PC-9 (cell line): ENCODE measurements around the gene GFAP. TPM values are rescaled to one million over a fixed set of nuclear protein-coding genes. Genes with fewer than 3 reads are reported as not detected.

ENCODE experiments used
- BruUV-seq: library from RNA; stranded (reverse); fragments of 400-500 nt; replicated peaks from 2 replicates; lab custom pipeline; 2021; lab: Mats Ljungman, UMichigan
- CTCF ChIA-PET: fragments of 300-600 bp; sonication (Branson Sonifier 250); formaldehyde crosslinking; loops from one replicate; lab custom pipeline; 2022; ENCODE audit warnings: antibody characterized with exemption; lab: Charles Lee
- POLR2A ChIA-PET: fragments of 300-600 bp; sonication (Branson Sonifier 250); formaldehyde crosslinking; loops from one replicate; lab custom pipeline; 2022; ENCODE audit warnings: antibody characterized with exemption; ENCODE audit not compliant: unreplicated experiment; lab: Charles Lee
- DNase-seq, 2 experiments: peaks; one replicate each; pipeline versions ENCODE4 v3.0.0 to v3.0.0-alpha.2; 2015 to 2022; ENCODE audit warnings: mixed read lengths in 1 of 2
- H2AFZ ChIP-seq: fragments of 200-600 bp; sonication (generic); 2 replicates; pipeline ENCODE4 v1.8.1; 2017; ENCODE audit warnings: antibody characterized with exemption
- H3F3A ChIP-seq: fragments of 200-600 bp; sonication (generic); 2 replicates; pipeline ENCODE4 v1.8.1; 2017; ENCODE audit warnings: antibody characterized with exemption, mild to moderate bottlenecking, low read depth; ENCODE audit not compliant: insufficient read depth
- H3K27ac ChIP-seq: fragments of 200-600 bp; sonication (generic); 2 replicates; pipeline ENCODE4 v1.6.1; 2016; ENCODE audit warnings: mixed run types
- H3K27me3 ChIP-seq: fragments of 200-600 bp; sonication (generic); 2 replicates; pipeline ENCODE4 v1.6.1; 2016; ENCODE audit warnings: low read depth, mixed run types; ENCODE audit not compliant: insufficient read depth
- H3K36me3 ChIP-seq: fragments of 200-600 bp; sonication (generic); 2 replicates; pipeline ENCODE4 v1.6.1; 2016; ENCODE audit warnings: low read depth, mixed run types
- H3K4me1 ChIP-seq: fragments of 200-600 bp; sonication (generic); replicated peaks from 2 replicates; pipeline ENCODE4 v1.6.1; 2016; ENCODE audit warnings: mixed run types; ENCODE audit not compliant: insufficient read depth
- H3K4me2 ChIP-seq: fragments of 200-600 bp; sonication (generic); 2 replicates; pipeline ENCODE4 v1.6.1; 2017; ENCODE audit warnings: mixed run types
- H3K4me3 ChIP-seq: fragments of 200-600 bp; sonication (generic); 2 replicates; pipeline ENCODE4 v1.6.1; 2016; ENCODE audit warnings: mixed run types
- H3K79me2 ChIP-seq: fragments of 200-600 bp; sonication (generic); 2 replicates; pipeline ENCODE4 v1.6.1; 2017; ENCODE audit warnings: low read depth, mixed run types
- H3K9me2 ChIP-seq: fragments of 200-600 bp; sonication (generic); 2 replicates; pipeline ENCODE4 v1.8.1; 2017; ENCODE audit warnings: mild to moderate bottlenecking; ENCODE audit not compliant: insufficient read depth
- H3K9me3 ChIP-seq: fragments of 200-600 bp; sonication (generic); 2 replicates; pipeline ENCODE4 v1.8.1; 2016; ENCODE audit warnings: low read depth; ENCODE audit not compliant: insufficient read depth
- H4K20me1 ChIP-seq: fragments of 200-600 bp; sonication (generic); 2 replicates; pipeline ENCODE4 v1.8.1; 2017; ENCODE audit not compliant: insufficient read depth
- EZH2 ChIP-seq: fragments of 200-600 bp; sonication (generic); IDR thresholded peaks from 2 replicates; pipeline ENCODE4 v1.8.0; 2017; ENCODE audit warnings: antibody characterized with exemption, low read depth
- intact Hi-C: fragments of 100-400 bp; cut with micrococcal nuclease; formaldehyde crosslinking; loops from one replicate; pipeline ENCODE4 v1.10.0; 2022; ENCODE audit not compliant: unreplicated experiment
- total RNA-seq: library from RNA; stranded (reverse); gene quantifications from 2 replicates; pipeline ENCODE4 v1.2.3, GENCODE V29; 2021
- TF ChIP-seq, protein P1 (sequence below): fragments of 200-600 bp; sonication (generic); conservative IDR thresholded peaks from 2 replicates; pipeline ENCODE4 v1.6.1; 2017; ENCODE audit warnings: mixed run types, antibody characterized with exemption, mild to moderate bottlenecking, moderate library complexity

The GFAP gene
- total RNA-seq, 1 experiment from 2014 or later: not detected

GRCh38 chr17:44915862-44916780 lies 821 bp upstream of the GFAP start:
- TF ChIP-seq, protein P1, sequence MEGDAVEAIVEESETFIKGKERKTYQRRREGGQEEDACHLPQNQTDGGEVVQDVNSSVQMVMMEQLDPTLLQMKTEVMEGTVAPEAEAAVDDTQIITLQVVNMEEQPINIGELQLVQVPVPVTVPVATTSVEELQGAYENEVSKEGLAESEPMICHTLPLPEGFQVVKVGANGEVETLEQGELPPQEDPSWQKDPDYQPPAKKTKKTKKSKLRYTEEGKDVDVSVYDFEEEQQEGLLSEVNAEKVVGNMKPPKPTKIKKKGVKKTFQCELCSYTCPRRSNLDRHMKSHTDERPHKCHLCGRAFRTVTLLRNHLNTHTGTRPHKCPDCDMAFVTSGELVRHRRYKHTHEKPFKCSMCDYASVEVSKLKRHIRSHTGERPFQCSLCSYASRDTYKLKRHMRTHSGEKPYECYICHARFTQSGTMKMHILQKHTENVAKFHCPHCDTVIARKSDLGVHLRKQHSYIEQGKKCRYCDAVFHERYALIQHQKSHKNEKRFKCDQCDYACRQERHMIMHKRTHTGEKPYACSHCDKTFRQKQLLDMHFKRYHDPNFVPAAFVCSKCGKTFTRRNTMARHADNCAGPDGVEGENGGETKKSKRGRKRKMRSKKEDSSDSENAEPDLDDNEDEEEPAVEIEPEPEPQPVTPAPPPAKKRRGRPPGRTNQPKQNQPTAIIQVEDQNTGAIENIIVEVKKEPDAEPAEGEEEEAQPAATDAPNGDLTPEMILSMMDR: no peak
- TF ChIP-seq EZH2: no peak
- CTCF ChIA-PET: interaction anchor here (0.6 kb wide), 1 partner anchor 11 kb away, joined by 9 read pairs; no protein-coding TSS in a partner anchor
- Histone ChIP-seq H3K9me3 (no peaks in the 10 kb centered on the region), H4K20me1 (no peaks in the 10 kb centered on the region), H3K79me2 (no peaks in the 10 kb centered on the region), H3K4me2 (no peak overlapping the region), H3K27ac (no peak overlapping the region), H3F3A (peaks cover 4% of the 10 kb centered on the region; the same call in 1 of the 2 replicates), H3K9me2 (no peaks in the 10 kb centered on the region), H3K27me3 (peaks cover 5% of the 10 kb centered on the region; the same call in 1 of the 2 replicates), H3K36me3 (no peaks in the 10 kb centered on the region), H3K4me3 (no peak overlapping the region), H2AFZ (no peak overlapping the region), H3K4me1 (peaks cover 9% of the 10 kb centered on the region)
- no TSS peak for BruUV-seq
- DNase-seq: peak in 1 of 2 experiments; percentile 43
- intact Hi-C loops: no loop called here
- POLR2A ChIA-PET: interaction anchor here (0.6 kb wide), 1 partner anchor 193 kb away, joined by 3 read pairs; no protein-coding TSS in a partner anchor

DNA sequence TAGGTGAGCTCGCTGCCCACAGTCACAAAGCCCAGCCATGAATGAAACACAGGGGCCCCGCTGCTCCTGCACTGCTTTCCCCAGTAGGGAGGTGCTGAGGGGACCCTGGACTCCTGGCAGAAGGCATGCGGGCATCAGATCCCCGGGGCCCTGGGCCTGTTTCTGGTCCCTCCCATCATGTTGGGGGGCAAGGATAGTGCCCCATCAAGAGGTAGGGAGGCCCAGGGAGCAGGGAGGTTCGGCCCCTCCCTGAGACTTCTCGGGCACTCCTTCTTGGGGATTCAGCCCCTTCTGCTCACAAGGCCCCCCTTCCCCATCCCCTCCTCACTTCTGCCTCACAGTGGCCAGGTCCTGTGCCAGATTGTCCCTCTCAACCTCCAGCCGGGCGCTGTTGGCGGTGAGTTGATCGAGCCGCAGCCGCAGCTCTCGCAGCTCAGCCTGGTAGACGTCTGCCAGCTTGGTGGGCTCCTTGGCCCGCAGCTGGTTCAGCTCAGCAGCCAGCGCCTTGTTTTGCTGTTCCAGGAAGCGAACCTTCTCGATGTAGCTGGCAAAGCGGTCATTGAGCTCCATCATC lies 515 bp downstream of the GFAP start:
- 0 out of 2 replicates have a peak, but pooled peaks cover under 1% of the 10 kb centered on the region for H3F3A ChIP-seq
- H3K9me3 ChIP-seq: no peaks in the 10 kb centered on the region
- peaks cover 11% of the 10 kb centered on the region for H3K4me1 ChIP-seq
- no peak overlapping the region for H3K27ac ChIP-seq
- no peak overlapping the region for H3K4me3 ChIP-seq
- no peaks in the 10 kb centered on the region for H3K79me2 ChIP-seq
- no peak overlapping the region for H3K4me2 ChIP-seq
- TF ChIP-seq EZH2: no peak
- TF ChIP-seq, protein P1: no peak
- DNase-seq: no peak
- H3K27me3 ChIP-seq: no peaks in the 10 kb centered on the region
- no peaks in the 10 kb centered on the region for H3K36me3 ChIP-seq
- no peaks in the 10 kb centered on the region for H3K9me2 ChIP-seq
- no peak overlapping the region for H2AFZ ChIP-seq
- intact Hi-C loops: no loop called here
- ChIA-PET POLR2A (interaction anchor here (0.6 kb wide), 1 partner anchor 53 kb away, joined by 4 read pairs; the partner anchor contains the start of gene C1QL1), CTCF (interaction anchor here (0.7 kb wide), 1 partner anchor 236 kb away, joined by 3 read pairs; no protein-coding TSS in a partner anchor)
- H4K20me1 ChIP-seq: no peaks in the 10 kb centered on the region
- no TSS peak for BruUV-seq

GRCh38 chr17:44914148-44914547 lies 1.2 kb downstream of the GFAP start:
- ChIA-PET CTCF (interaction anchor here (0.7 kb wide), 1 partner anchor 235 kb away, joined by 3 read pairs; no protein-coding TSS in a partner anchor), POLR2A (interaction anchor here (0.6 kb wide), 1 partner anchor 54 kb away, joined by 4 read pairs; the partner anchor contains the start of gene C1QL1)
- H2AFZ ChIP-seq: no peak overlapping the region
- H3K9me3 ChIP-seq: no peaks in the 10 kb centered on the region
- DNase-seq: peak in 1 of 2 experiments; percentile 17
- no peak overlapping the region for H3K27ac ChIP-seq
- TF ChIP-seq, protein P1: no peak
- TF ChIP-seq EZH2: no peak
- intact Hi-C loops: no loop called here
- H3K79me2 ChIP-seq: no peaks in the 10 kb centered on the region
- no peak overlapping the region for H3K4me2 ChIP-seq
- no peaks in the 10 kb centered on the region for H3K9me2 ChIP-seq
- H3K4me1 ChIP-seq: peaks cover 17% of the 10 kb centered on the region
- BruUV-seq: no TSS peak
- no peaks in the 10 kb centered on the region for H4K20me1 ChIP-seq
- peaks cover 7% of the 10 kb centered on the region; the same call in 1 of the 2 replicates for H3F3A ChIP-seq
- no peaks in the 10 kb centered on the region for H3K36me3 ChIP-seq
- H3K27me3 ChIP-seq: no peaks in the 10 kb centered on the region
- H3K4me3 ChIP-seq: no peak overlapping the region
